Mucosa of descending colon (tissue), 3 donors: ENCODE measurements around the gene CEBPA. TPM values are rescaled to one million over a fixed set of nuclear protein-coding genes. Genes with fewer than 3 reads are reported as not detected.
A peak's percentile ranks its signal among the peaks of the same experiment; 100 is the strongest.

Experiments
- ATAC-seq: fragments of 200-7000 bp; cut with Tn5 transposase; one replicate; pipeline ENCODE4 v1.9.1; 2020; ENCODE audit warnings: mild to moderate bottlenecking, moderate library complexity
- DNase-seq, 3 donors: peaks; one replicate each; pipeline ENCODE4 v3.0.0-alpha.2; 2020
- H3K36me3 ChIP-seq: fragments of 200-600 bp; one replicate; pipeline ENCODE4 v1.8.0; 2021; ENCODE audit warnings: low read depth, mild to moderate bottlenecking
- H3K4me1 ChIP-seq: fragments of 200-600 bp; one replicate; pipeline ENCODE4 v1.8.0; 2021; ENCODE audit warnings: low read depth, mild to moderate bottlenecking
- H3K4me3 ChIP-seq: fragments of 200-600 bp; one replicate; pipeline ENCODE4 v1.8.0; 2021; ENCODE audit warnings: mild to moderate bottlenecking
- H3K9me3 ChIP-seq: fragments of 200-600 bp; one replicate; pipeline ENCODE4 v1.8.0; 2021; ENCODE audit warnings: mild to moderate bottlenecking
- intact Hi-C, 2 donors: fragments of 100-400 bp; cut with DNase I in 1 of 2; cut with micrococcal nuclease in 1 of 2; formaldehyde crosslinking; loops; one replicate each; pipeline versions ENCODE4 v1.11.0 to v1.11.1; 2022; cut with DNase I, micrococcal nuclease
- total RNA-seq, 3 donors: library from RNA; stranded (reverse); fragmentation: NEBNext Ultra II Directional in 2 of 3; extraction: Animal tissue kit (Norgen Biotek cat#: 25700) in 2 of 3; gene quantifications; one replicate each; pipeline versions ENCODE4 v1.2.1 to v1.2.4, GENCODE V29; 2021 to 2023
- TF ChIP-seq, protein P1 (sequence below): fragments of 200-600 bp; IDR thresholded peaks from one replicate; pipeline ENCODE4 v1.8.0; 2022; ENCODE audit warnings: antibody characterized with exemption, mild to moderate bottlenecking
- donor health status: DM: no; HTN: no; CAD: no; lungs with moderate emphysema.
- donor health status: DM: no; HTN: no; CAD: no.
- donor health status: DM: no; HTN: yes; CAD: no.

The CEBPA gene
- total RNA-seq, 3 donors from 2014 or later = 30.1 to 73.2 (median 66.1) TPM

DNA sequence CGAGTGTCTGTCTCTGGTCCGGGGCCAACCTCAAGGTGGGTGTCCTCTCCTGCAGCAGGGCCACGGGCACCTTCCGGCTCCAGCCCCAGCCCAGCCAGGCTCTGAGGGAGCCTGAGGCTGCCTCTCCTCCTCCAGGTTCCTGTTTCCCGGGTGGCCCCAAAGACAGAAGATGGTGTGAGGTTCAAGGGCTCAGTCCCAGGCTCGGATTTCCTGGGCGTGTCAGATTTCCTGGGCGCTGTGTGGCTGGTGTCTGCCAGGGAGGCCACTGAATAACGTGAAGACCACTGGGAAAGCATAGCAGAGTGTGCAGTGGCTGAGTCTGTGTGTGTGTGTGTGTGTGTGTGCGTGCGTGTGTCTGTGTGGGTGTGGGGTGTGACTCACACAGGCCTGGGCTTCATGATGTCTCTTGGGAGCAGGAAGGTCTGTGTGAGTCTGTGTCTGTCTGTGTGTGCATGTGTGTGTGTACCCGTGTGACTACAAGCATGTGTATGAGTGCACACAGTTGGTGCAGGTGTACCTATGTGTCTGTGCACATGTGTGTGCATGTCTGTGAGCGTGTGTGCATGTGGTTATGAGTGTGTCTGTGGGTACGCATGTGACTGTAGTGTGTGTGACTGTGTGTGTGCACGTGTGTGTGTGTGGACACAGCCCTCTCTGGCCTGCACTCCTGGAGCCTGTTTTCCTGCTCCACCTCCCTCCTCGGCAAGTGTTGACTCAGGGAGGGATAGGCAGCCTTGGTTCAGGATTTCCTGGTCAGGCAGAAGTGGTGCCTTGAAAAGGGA is 28.3 kb downstream of the CEBPA start:
- DNase-seq (peak; percentile 78 to 81 (median 79)), ATAC-seq (peak; percentile 95)
- Histone ChIP-seq H3K9me3 (no peaks in the 10 kb centered on the region), H3K36me3 (no peaks in the 10 kb centered on the region), H3K4me1 (peaks cover 31% of the 10 kb centered on the region), H3K4me3 (no peak overlapping the region)
- intact Hi-C loops = no loop called here
- TF ChIP-seq, protein P1, sequence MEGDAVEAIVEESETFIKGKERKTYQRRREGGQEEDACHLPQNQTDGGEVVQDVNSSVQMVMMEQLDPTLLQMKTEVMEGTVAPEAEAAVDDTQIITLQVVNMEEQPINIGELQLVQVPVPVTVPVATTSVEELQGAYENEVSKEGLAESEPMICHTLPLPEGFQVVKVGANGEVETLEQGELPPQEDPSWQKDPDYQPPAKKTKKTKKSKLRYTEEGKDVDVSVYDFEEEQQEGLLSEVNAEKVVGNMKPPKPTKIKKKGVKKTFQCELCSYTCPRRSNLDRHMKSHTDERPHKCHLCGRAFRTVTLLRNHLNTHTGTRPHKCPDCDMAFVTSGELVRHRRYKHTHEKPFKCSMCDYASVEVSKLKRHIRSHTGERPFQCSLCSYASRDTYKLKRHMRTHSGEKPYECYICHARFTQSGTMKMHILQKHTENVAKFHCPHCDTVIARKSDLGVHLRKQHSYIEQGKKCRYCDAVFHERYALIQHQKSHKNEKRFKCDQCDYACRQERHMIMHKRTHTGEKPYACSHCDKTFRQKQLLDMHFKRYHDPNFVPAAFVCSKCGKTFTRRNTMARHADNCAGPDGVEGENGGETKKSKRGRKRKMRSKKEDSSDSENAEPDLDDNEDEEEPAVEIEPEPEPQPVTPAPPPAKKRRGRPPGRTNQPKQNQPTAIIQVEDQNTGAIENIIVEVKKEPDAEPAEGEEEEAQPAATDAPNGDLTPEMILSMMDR = no peak

DNA sequence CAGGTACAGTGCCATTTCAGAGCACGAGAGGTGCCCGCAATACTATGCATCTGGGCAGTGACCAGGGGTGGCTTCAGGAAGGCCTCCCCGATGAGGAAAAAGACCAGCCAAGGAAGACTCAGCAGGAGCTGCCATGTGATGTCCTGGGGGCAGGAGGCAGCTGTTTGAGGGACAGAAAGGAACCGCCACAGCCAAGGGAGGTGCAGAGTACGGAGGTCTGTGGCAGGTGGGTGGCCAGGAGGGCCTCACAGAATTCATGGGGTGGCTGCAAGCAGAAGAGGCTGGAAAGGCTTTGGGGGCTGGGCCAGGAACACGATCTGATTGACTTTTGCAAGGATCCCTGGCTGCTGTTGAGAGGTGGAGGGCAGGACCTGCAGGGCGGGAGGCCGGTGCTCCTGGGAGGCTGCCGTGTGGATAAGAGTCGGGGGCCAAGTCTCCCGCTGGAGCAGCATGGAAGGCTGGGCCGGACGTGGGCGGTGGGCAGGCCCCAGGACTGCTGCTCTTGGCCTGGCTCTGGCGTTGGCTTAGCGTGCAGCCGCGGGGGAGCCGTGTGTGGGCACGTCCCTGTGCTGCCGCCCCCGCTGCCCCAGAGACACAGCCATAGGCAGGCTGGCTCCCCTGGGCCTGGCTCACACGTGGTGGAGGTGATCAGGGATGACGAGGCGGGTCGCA is 29.1 kb downstream of the CEBPA start:
- Histone ChIP-seq H3K36me3 (no peaks in the 10 kb centered on the region), H3K4me1 (peaks cover 31% of the 10 kb centered on the region), H3K4me3 (no peak overlapping the region), H3K9me3 (no peaks in the 10 kb centered on the region)
- intact Hi-C loops = no loop called here
- TF ChIP-seq, protein P1 = no peak
- DNase-seq = peak in 1 of 3 donors; percentile 58
- ATAC-seq = no peak

DNA sequence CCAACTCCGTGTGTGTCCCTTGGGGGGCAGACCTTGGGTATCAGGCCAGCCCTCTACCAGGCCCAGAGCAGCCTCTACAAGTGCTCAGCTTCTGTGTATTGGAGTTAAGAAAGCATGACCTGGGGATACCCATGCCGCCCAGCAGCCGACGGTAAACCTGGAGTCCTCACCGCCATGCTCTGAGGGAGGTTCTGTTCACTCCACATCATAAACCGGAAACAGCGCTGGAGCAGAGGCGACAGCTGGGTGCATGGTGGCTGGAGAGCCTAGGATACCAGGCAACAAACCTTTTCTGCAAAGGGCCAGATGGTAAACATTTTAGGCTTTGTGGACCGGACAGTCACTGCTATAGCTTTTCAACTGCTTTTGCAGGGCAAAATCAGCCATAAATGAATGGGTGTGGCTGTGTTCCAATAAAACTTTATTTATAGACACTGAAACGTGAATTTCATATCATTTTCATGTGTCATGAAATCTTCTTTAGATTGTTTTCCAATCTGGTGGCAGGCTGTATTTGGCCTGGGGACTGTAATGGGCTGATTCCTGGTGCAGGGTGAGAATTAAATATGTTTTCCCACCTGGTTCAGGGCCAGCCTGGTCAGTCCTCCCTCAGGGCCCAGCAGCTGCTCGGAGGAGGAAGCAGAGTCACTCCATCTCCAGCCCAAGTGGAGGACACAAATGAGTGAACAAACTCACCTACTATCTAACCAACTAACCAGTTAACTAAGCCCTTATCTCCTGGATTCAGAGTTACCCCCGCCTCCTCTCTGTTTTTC is 30.9 kb downstream of the CEBPA start:
- peaks cover 31% of the 10 kb centered on the region for H3K4me1 ChIP-seq
- no peaks in the 10 kb centered on the region for H3K9me3 ChIP-seq
- H3K36me3 ChIP-seq = no peaks in the 10 kb centered on the region
- intact Hi-C loops = no loop called here
- no peak for ATAC-seq
- TF ChIP-seq, protein P1 = no peak
- DNase-seq = peak in 1 of 3 donors; percentile 37
- no peak overlapping the region for H3K4me3 ChIP-seq

DNA sequence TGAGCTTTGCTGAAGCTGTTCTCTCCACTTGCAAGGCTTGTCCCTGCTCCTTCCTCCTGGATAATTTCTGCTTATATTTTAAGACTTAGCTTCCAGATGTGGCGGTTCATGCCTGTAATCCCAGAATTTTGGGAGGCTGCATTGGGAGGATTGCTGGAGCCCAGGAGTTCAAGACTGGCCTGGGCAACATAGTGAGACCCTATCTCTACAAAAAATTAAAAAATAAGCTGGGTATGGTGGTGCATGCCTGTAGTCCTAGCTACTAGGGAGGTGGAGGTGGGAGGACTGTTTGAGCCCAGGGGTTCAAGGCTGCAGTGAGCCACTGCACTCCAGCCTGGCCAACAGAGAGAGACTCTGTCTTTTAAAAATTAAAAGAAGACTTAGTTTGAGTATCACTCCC is 31.6 kb downstream of the CEBPA start:
- ATAC-seq (no peak), DNase-seq (no peak)
- intact Hi-C loops = no loop called here
- H3K4me3 ChIP-seq = no peak overlapping the region
- no peaks in the 10 kb centered on the region for H3K36me3 ChIP-seq
- peaks cover 24% of the 10 kb centered on the region for H3K4me1 ChIP-seq
- TF ChIP-seq, protein P1 = no peak
- no peaks in the 10 kb centered on the region for H3K9me3 ChIP-seq

DNA sequence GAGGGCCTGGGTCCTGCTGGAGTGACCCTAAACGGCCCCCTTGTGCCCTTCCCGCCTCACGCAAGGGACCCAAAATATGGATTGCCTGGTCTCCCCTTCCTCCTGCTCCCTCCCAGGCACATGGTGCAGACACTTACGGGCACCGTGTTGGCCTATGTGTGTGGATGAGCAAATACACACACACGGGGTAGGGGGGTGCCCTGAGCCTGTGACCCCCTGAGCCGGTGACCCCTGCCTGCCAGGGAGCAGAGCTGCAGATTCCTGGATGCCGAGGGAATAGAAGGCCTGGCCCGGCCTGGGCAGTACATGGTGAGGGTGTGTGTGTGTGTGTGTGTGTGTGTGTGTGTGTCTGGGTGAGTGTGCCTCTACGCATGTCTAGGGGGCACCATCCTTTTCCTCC is 33.3 kb downstream of the CEBPA start:
- Histone ChIP-seq H3K36me3 (no peaks in the 10 kb centered on the region), H3K4me1 (peaks cover 9% of the 10 kb centered on the region), H3K4me3 (no peak overlapping the region), H3K9me3 (no peaks in the 10 kb centered on the region)
- no peak for DNase-seq
- ATAC-seq = no peak
- intact Hi-C loops = no loop called here
- TF ChIP-seq, protein P1 = no peak
